Loucy (cell line): ENCODE results near the gene CTBP2.

Source experiments
- H2AFZ ChIP-seq: fragments of 200-600 bp; sonication (generic); 2 replicates; pipeline ENCODE4 v1.6.0; 2016; ENCODE audit warnings: antibody characterized with exemption, mild to moderate bottlenecking, low read length, moderate library complexity
- H3F3A ChIP-seq: fragments of 200-600 bp; 2 replicates; pipeline ENCODE4 v1.6.0; 2016; ENCODE audit warnings: antibody characterized with exemption, low read depth, mild to moderate bottlenecking
- H3K27me3 ChIP-seq: fragments of 200-600 bp; sonication (generic); 2 replicates; pipeline ENCODE4 v1.6.1; 2014; ENCODE audit warnings: low read length, mild to moderate bottlenecking; ENCODE audit not compliant: insufficient read depth, poor library complexity, severe bottlenecking
- H3K36me3 ChIP-seq: fragments of 200-600 bp; sonication (generic); 2 replicates; pipeline ENCODE4 v1.6.1; 2016; ENCODE audit warnings: low read length; ENCODE audit not compliant: insufficient read depth
- H3K4me1 ChIP-seq: fragments of 200-600 bp; sonication (generic); 2 replicates; pipeline ENCODE4 v1.5.1; 2014; ENCODE audit warnings: low read length, mild to moderate bottlenecking; ENCODE audit not compliant: insufficient read depth, poor library complexity, severe bottlenecking
- H3K4me2 ChIP-seq: fragments of 200-600 bp; sonication (generic); 2 replicates; pipeline ENCODE4 v1.6.0; 2014; ENCODE audit warnings: antibody characterized with exemption, low read length, low read depth, mild to moderate bottlenecking; ENCODE audit not compliant: poor library complexity, severe bottlenecking
- H3K4me3 ChIP-seq: fragments of 200-600 bp; sonication (generic); 2 replicates; pipeline ENCODE4 v1.5.1; 2014; ENCODE audit warnings: low read length, mild to moderate bottlenecking, mixed read lengths; ENCODE audit not compliant: poor library complexity, severe bottlenecking
- H3K79me2 ChIP-seq: fragments of 200-600 bp; sonication (generic); 2 replicates; pipeline ENCODE4 v1.6.1; 2014; ENCODE audit warnings: low read length; ENCODE audit not compliant: insufficient read depth
- H3K9ac ChIP-seq: fragments of 200-600 bp; sonication (generic); 2 replicates; pipeline ENCODE4 v1.6.0; 2014; ENCODE audit warnings: mild to moderate bottlenecking, low read depth, low read length, moderate library complexity; ENCODE audit not compliant: poor library complexity, severe bottlenecking
- H3K9me2 ChIP-seq: fragments of 200-600 bp; sonication (generic); replicated peaks from 2 replicates; pipeline ENCODE4 v1.6.1; 2016; ENCODE audit warnings: low read depth, low read length, mixed read lengths
- H3K9me3 ChIP-seq: fragments of 200-600 bp; sonication (generic); 2 replicates; pipeline ENCODE4 v1.6.1; 2014; ENCODE audit warnings: mild to moderate bottlenecking, antibody characterized with exemption, low read length, low read depth; ENCODE audit not compliant: insufficient read depth
- H4K20me1 ChIP-seq: fragments of 200-600 bp; sonication (generic); 2 replicates; pipeline ENCODE4 v1.6.0; 2014; ENCODE audit warnings: antibody characterized with exemption, low read length, mild to moderate bottlenecking; ENCODE audit not compliant: insufficient read depth, poor library complexity, severe bottlenecking
- CTCF ChIP-seq: fragments of 200-600 bp; sonication (generic); conservative IDR thresholded peaks from 2 replicates; pipeline ENCODE4 v1.5.1; 2014; ENCODE audit warnings: mild to moderate bottlenecking, antibody characterized with exemption, low read length
- EZH2phosphoT487 ChIP-seq: fragments of 200-600 bp; IDR thresholded peaks from 2 replicates; pipeline ENCODE4 v1.6.1; 2018; ENCODE audit warnings: antibody characterized with exemption, mild to moderate bottlenecking, moderate library complexity, borderline replicate concordance

CTBP2 gene

GRCh38 chr10:125014836-125015355 is 145.5 kb downstream of the CTBP2 start:
- no peak for TF ChIP-seq CTCF
- TF ChIP-seq EZH2phosphoT487: no peak
- no peaks in the 10 kb centered on the region for H4K20me1 ChIP-seq
- H3F3A ChIP-seq: no peaks in the 10 kb centered on the region

GRCh38 chr10:125014086-125014830 is 146.1 kb downstream of the CTBP2 start:
- no peaks in the 10 kb centered on the region for H3K79me2 ChIP-seq
- TF ChIP-seq CTCF (no peak), EZH2phosphoT487 (no peak)
- H2AFZ ChIP-seq: no peak overlapping the region
- H3K4me2 ChIP-seq: no peak overlapping the region
- H3K4me3 ChIP-seq: no peak overlapping the region
- no peaks in the 10 kb centered on the region for H4K20me1 ChIP-seq
- H3K27me3 ChIP-seq: no peaks in the 10 kb centered on the region
- no peak overlapping the region for H3K9ac ChIP-seq
- no peaks in the 10 kb centered on the region for H3F3A ChIP-seq
- H3K9me3 ChIP-seq: no peaks in the 10 kb centered on the region
- no peaks in the 10 kb centered on the region for H3K9me2 ChIP-seq
- no peaks in the 10 kb centered on the region for H3K36me3 ChIP-seq
- H3K4me1 ChIP-seq: no peaks in the 10 kb centered on the region

More at GRCh38 chr10:125014836-125015355, 145.5 kb downstream of the CTBP2 start:
- Histone ChIP-seq H3K4me1 (no peaks in the 10 kb centered on the region), H3K79me2 (no peaks in the 10 kb centered on the region), H3K36me3 (no peaks in the 10 kb centered on the region), H3K27me3 (no peaks in the 10 kb centered on the region), H3K4me2 (no peak overlapping the region), H3K9ac (no peak overlapping the region), H2AFZ (no peak overlapping the region), H3K9me3 (no peaks in the 10 kb centered on the region), H3K9me2 (no peaks in the 10 kb centered on the region), H3K4me3 (no peak overlapping the region)

- H3K36me3 ChIP-seq: no peaks in the 10 kb centered on the region
Measured at GRCh38 chr10:125013529-125013872, 146.9 kb downstream of the CTBP2 start.

More at GRCh38 chr10:125013529-125013872, 146.9 kb downstream of the CTBP2 start:
- no peak for TF ChIP-seq EZH2phosphoT487
- no peak for TF ChIP-seq CTCF
- H2AFZ ChIP-seq: no peak overlapping the region
- no peak overlapping the region for H3K9ac ChIP-seq
- H3K4me2 ChIP-seq: no peak overlapping the region
- H3K4me3 ChIP-seq: no peak overlapping the region
- no peaks in the 10 kb centered on the region for H3K4me1 ChIP-seq
- no peaks in the 10 kb centered on the region for H3F3A ChIP-seq
- no peaks in the 10 kb centered on the region for H3K9me3 ChIP-seq
- no peaks in the 10 kb centered on the region for H3K27me3 ChIP-seq
- no peaks in the 10 kb centered on the region for H3K9me2 ChIP-seq
- no peaks in the 10 kb centered on the region for H3K79me2 ChIP-seq
- no peaks in the 10 kb centered on the region for H4K20me1 ChIP-seq
